ENCODE measurements around the gene SNAP47.

- TF ChIP-seq SIN3A (IDR thresholded peaks at IDR 0.05; ENCODE audit: borderline replicate concordance, insufficient read depth, low read length) (no peak), POLR2AphosphoS5 (IDR thresholded peaks at IDR 0.05; ENCODE audit: low read depth, low read length) (no peak)
- TF ChIP-seq, protein P1, sequence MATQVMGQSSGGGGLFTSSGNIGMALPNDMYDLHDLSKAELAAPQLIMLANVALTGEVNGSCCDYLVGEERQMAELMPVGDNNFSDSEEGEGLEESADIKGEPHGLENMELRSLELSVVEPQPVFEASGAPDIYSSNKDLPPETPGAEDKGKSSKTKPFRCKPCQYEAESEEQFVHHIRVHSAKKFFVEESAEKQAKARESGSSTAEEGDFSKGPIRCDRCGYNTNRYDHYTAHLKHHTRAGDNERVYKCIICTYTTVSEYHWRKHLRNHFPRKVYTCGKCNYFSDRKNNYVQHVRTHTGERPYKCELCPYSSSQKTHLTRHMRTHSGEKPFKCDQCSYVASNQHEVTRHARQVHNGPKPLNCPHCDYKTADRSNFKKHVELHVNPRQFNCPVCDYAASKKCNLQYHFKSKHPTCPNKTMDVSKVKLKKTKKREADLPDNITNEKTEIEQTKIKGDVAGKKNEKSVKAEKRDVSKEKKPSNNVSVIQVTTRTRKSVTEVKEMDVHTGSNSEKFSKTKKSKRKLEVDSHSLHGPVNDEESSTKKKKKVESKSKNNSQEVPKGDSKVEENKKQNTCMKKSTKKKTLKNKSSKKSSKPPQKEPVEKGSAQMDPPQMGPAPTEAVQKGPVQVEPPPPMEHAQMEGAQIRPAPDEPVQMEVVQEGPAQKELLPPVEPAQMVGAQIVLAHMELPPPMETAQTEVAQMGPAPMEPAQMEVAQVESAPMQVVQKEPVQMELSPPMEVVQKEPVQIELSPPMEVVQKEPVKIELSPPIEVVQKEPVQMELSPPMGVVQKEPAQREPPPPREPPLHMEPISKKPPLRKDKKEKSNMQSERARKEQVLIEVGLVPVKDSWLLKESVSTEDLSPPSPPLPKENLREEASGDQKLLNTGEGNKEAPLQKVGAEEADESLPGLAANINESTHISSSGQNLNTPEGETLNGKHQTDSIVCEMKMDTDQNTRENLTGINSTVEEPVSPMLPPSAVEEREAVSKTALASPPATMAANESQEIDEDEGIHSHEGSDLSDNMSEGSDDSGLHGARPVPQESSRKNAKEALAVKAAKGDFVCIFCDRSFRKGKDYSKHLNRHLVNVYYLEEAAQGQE (IDR thresholded peaks at IDR 0.05; ENCODE audit: insufficient read depth in 1 of 2, low read depth in 2 of 2, low read length in 2 of 2) = no peak
Measured at GRCh38 chr1:227754958-227755357, 19.7 kb downstream of the SNAP47 start.

All from PFSK-1 (cell line).